ENCODE measurements around the gene PLXNA2.
A peak's percentile ranks its signal among the peaks of the same experiment; 100 is the strongest.

PLXNA2 gene

DNA sequence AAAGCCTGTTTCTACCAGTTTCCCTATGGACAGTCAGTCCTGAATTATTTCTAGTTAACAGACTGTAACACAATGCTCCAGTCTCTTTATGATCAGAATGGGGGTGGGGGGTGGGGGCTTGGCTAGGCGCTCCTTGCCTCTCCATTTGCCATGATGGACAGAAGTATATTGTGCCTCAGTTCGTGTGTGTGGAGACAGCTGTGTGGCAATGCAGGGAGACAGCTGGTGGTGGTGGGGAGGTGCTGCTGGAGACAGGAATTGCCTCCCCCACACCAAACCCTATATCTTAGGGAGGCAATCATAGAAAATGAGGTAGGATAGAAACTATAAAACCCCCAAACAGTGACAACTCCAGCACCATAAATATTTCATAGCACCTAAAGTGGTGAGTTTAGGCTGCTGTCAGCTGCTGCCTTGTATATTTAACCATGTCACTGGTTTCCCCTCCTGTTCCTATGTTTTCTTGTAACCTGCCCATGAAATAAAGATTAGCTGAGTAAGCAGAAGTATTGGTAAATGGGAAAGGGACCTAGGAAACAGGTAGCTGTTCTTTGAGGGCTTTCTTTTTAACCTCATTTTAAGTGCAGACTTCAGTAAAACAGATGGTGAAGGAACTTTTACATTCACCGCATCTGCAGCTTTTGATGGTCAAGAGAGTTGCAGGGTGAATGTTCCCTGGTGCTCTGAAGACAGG lies 3.4 kb downstream of the PLXNA2 start:
- peak; percentile 65 for DNase-seq (ENCODE audit: low spot score)

DNA sequence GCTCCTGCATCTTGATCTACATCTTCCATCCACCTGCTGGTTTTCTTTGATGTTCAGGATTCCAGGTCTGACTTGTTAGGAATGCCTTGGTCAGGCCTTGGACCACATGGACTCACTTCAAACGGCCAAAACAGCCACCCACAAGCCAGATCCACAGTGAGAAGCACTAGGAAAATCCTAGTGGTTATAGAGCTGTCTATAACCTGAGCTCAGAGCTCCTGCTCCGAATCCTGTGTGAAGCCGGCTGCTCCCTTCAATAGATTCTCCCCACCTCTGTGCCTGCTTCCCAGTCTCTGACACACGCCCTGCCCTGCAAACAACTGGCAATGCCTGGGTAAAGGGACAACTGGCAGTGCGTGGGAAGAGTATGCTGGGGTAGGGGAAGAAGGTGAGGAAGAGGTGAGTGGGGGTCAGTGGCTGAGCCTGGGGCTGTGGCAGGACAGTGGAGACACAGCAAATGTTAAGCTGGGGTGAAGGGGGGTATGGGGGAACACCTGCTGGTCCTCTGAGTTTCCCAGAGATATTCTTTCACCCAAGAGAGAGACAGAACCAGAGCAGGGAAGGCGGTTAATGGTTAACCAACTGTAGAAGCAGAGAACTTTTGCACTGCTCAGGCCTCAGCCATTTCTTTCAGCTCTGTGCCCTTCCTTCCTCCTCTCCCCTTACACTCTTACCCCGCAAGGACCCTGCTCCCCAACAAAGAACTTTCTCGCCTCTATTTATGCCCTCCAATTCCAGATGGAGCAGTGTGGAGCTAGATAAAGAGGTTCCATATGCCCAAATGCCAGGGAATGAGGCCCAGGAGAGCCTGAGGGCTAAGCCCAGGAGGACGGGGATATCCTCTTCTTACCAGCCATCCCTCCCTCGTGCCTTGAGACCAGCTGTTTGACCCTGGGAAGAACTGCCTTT lies 4.5 kb downstream of the PLXNA2 start:
- DNase-seq (ENCODE audit: low spot score): no peak

DNA sequence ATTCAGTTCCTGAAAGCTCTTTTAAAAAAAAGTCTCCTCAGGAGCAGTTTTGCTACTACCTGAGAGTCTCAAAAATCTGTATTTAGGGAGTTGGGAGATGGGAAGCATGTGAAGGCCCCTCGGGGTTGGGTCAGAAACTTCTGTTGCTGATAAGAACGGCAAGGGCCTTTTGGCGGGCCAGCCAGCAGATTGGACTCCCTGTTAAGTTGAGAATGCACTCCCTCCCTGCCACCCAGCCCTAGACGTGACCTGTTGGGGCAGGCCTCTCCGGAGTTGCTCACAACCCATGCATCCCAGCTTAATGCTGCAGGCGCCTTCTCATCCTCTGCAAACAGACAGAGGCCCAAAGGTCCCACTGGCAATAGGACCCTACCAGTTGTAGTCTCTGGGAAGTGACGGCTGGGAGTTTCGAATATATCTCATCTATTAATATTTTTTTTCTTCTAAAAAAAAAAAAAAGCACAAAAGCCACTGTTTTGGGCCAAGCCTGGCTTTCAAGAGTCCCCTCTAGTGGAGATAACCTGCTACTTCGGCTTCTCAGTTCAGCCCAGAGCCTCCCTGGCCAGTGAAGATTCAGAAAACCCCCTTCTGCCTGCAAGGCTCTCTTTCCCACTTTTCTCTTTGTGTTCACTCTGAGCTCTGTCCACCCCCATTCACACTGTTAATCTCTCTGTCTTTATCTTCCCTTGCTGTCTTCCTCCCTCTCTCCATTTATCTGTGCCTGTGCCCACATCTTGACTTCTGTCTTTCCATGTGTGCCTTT lies 5.3 kb downstream of the PLXNA2 start:
- DNase-seq (ENCODE audit: low spot score): no peak

DNA sequence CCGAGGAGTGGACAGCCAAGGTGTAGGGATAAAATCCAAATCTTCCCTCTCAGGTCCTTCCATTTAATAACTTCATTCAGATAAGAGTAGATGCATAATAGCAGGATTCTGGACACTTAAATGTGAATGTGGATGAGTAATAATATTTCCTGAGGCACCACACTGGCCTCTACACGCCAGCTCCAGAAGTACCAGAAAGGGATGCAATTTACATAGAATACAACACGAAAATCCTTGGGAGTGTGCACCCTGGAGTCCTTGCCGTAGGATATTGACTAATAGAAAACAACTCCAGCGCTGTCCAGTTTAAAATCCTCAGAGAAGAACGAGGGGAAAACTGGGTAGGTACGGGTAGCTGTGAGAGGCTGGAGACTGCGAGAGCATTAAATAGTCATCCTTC lies 6.9 kb downstream of the PLXNA2 start:
- no peak for DNase-seq (ENCODE audit: low spot score)

DNA sequence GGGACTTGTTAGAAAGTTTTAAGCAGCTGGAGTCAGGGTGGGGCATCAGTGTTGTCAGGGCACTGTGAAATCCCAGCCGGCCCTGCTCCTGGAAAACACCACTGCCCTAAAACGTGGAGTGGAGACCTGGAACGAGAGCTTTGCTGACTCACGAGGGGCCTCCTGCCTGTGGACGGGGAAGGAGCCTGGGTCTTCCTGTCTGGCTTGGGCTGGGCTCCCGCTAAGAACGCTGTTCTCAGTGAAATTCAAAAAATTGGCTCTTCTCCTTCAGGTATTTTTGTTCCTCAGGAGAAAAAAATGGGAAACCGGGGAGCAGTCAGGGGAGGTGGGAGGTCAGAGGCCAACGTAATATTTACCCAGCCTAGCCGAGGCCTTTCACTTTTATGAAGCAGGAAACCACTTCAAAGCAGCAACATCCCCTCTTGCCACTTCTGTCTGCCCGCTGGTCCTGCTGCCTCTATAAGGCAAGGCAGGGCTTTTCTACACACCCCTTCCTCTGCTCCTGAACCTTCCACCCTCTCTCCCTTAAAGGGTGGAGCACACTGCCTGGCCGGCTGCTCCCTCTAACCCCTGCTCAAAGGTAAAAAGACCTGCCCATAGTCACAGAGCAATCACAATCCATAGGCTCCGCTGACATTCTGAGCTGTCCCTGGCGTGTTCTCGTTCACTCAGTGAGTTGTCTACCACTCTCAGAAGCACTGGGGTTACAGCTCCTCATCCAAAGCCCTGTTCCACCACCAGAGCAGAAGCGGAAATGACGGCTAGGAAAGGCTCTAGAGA lies 8.0 kb downstream of the PLXNA2 start:
- no peak for DNase-seq (ENCODE audit: low spot score)

DNA sequence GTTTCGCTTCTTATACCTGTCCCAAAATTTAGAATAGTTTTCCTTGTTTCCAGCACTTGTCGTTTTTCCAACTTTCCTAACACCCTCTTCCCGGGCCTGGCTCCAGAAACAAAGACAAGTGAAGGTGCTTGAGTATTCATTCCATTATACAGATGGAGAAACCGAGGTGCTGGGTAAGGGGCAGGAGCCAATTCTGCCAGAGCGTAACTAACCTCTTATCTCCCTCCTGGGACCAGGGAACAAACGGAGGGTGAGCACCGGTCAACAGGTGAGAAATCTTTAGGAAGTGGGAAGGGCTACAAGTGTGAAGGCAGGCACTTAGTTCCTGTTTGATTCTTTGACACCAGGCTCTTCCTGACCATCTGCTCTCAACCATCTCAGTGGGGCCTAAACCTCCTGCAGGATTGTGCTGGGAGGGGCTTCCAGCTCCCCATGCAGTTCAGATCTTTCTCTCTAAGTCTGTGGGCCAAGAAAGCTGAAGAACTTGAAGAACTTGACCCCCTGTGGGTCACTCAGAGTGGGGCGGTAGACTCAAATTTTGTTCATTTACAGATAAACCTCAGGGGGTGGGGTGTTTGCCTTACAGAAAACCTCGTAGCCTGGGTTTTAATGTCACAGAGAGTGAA lies 8.7 kb downstream of the PLXNA2 start:
- DNase-seq (ENCODE audit: low spot score): no peak

DNA sequence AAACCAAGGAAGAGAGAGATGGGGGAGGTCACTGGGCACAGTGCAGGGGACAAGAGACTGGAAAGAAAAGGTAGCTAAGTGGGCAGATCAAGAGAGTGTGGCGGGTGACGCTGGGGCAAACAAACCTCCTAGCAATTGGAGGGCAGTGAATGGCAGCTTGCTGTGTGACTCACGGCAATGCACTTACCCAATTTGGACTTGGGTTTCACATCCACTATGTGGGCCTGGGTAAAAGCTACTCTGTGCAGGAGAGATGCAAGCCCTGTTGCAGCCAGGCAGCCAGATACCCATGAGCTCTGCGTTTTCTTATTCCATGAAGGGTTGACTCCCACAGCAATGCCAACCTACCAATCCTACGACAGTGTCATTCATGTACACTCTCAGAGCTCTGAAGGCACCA lies 9.5 kb downstream of the PLXNA2 start:
- DNase-seq (ENCODE audit: low spot score): no peak

DNA sequence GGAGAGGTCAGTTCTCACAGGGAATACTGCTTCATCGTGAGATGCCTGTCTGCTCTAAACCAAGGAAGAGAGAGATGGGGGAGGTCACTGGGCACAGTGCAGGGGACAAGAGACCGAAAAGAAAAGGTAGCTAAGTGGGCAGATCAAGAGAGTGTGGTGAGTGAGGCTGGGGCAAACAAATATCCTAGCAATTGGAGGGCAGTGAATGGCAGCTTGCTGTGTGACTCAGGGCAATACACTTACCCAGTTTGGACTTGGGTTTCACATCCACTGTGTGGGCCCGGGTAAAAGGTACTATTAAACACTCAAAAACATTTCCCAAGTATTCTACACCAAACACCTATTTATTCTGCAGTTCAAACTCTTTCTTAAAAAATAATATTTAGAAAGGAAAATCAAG lies 10.2 kb downstream of the PLXNA2 start:
- DNase-seq (ENCODE audit: low spot score): no peak

DNA sequence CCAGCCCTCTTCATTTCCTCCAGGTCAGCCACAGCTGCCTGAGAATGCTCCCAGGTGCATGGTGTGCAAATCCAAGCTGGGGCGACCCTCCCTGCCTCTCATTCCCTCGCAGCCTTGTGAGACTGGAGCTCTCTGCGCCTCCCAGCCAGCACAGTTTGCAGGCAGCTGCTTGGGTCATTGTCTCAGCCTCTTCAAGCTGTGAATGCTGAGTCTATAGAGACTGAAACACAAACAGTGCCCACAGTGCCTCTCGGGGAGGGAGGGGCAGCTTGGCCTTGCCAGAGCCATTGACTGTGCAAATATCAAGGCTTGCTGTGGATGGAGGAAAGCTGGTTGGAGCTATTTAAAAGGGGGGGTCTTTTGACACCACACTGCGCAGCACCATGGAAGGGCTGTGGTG lies 10.6 kb downstream of the PLXNA2 start:
- no peak for DNase-seq (ENCODE audit: low spot score)

DNA sequence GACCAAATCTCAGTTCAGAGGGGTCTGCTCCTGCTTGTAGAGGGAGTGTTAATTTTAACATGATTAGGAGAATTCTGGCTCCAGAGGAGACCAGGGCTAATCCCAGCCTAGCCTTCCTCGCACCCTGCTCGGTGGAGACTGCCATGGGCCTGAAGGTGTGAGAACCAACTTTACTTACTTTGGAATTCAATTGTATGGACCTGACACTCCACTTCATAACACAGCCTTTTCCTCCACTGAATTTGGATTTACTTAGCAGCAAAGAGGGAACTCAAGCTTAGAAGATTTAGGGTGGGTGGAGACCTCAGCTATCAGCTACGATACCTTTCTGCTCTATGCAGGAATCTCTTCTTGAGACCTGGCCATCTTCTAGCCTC lies 11.5 kb downstream of the PLXNA2 start:
- DNase-seq (ENCODE audit: low spot score): no peak

DNA sequence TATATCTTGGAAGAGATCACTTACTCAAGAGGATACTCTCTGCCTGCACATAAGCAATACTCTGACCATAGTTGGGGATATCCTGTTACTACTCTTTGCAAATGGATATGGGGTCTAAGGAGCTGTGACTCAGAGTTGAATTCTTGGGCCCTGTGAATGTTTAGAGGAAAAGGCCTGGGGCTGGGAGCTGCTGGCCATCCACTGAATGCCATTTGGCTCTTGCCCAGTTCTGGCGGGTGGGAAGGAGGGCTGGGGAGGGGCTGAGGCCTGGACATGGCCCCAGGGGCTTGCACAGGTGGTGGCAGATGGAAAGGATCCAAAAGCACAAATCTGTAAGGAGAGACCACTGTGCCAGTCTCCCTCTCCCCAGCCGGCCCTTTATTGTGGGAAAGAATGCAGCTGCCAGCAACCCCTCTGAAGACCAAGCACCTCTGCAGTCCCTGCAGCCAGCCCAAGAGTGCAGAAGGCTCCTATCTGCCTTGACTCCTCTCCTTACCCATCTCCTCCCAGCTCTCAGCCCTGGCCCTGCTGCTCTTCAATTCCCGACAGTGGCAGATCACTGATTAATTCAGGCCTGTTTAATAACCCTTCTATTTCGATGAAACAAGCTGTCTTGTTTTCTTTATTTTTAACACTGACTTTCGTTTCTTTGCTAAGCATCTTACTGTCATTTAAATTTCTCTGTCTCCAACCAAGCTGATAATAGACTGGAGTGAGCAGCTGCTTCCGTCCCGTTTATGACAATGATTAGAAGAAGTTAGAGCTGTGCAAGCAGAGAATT lies 12.1 kb downstream of the PLXNA2 start:
- DNase-seq (ENCODE audit: low spot score): no peak

DNA sequence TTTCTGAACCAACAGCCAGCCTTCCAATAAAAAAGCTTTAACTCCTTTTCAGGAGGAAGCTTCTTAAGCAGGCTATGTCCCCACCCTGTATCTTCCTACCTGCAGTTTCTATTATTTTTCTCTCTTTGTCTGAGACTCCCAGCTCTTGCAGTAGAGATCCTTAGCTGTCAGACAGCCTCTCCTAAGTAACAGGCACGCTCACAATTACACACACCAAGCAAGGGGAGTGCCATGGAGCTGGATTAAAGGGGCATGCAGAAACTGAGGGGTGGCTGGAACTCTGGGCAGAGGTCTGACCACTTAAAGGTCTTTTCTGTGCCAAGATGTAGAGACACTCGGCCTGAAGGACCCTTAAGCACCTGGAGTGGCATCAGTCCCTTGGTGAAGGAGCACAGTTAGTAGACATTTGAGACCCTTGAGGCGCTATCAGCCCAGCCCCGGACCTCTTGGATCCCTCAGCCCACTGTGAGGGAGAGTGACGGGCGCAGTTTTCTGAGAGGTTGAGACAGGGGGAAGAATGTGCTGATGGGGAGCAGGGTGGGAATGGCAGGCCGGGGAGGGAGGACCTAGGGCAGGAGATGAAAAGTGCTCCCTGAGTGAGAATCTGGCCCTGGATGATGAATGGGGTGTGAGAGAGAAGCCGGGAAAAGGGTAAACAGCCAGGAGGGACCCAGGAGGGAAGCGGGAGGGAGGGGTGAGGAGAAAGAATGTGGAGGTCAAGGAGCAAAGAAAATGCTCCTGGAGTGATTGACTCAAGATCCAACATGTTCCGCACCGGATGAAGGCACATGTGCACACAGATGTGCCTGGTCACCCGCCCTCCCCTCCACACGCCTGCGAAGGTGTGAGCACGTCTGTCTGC lies 13.3 kb downstream of the PLXNA2 start:
- no peak for DNase-seq (ENCODE audit: low spot score)

DNA sequence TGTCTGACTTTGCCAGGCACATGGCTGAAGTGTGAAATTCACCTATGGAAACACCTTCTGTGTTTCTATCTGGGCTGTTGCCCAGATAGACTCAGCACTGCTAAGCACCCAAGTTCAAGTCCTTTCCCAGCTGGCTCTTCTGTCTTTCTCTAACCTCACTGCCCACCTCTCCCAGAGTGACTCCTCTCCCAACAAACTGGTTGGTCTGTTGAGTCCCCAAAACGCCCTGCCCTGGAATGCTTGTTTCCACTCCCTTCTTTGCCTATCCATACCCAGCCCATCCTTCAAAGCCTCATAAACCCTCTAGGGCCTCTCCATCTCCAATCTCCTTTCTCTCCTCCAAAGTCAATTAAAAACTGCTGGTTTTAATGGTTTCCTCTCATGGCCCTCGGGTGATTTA lies 15.6 kb downstream of the PLXNA2 start:
- no peak for DNase-seq (ENCODE audit: low spot score)

DNA sequence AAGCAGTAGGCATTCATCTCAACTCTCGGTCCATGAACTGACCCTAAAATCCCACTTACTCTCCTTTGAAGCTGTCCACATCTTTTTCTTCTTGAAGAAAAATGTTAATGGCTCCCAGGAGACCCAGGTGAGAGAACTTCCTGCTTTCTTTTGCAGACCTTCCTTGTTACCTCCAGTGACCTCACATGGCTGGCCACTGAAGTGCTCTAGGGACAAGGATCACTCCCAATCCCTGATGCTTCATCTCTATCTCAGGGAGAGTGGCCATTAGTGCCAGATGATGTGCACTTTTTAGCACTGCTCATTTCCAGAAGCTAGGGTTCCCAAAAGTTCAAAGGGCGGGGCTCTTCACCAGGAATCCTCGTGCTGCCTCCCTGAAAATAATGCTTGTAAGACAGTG lies 16.2 kb downstream of the PLXNA2 start:
- no peak for DNase-seq (ENCODE audit: low spot score)

DNA sequence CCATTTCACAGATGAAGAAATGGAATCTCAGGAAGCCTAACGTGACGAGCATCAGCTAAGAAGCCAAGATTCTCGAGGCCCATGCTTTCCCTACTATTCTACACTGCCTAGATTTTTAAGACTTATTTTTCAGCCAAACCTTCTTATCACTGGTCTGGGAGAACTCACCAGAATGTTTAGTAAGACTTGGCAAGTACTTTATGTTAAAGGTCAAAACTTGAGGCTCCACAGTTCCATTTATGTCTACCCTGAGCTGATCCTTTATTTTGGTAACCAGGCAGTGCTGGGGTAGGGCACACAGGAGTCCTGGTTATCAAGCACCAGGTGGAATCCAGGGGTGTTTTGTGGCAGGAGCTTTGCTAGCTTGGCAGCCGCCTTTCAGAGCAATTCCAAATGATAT lies 16.8 kb downstream of the PLXNA2 start:
- DNase-seq (ENCODE audit: low spot score): no peak

DNA sequence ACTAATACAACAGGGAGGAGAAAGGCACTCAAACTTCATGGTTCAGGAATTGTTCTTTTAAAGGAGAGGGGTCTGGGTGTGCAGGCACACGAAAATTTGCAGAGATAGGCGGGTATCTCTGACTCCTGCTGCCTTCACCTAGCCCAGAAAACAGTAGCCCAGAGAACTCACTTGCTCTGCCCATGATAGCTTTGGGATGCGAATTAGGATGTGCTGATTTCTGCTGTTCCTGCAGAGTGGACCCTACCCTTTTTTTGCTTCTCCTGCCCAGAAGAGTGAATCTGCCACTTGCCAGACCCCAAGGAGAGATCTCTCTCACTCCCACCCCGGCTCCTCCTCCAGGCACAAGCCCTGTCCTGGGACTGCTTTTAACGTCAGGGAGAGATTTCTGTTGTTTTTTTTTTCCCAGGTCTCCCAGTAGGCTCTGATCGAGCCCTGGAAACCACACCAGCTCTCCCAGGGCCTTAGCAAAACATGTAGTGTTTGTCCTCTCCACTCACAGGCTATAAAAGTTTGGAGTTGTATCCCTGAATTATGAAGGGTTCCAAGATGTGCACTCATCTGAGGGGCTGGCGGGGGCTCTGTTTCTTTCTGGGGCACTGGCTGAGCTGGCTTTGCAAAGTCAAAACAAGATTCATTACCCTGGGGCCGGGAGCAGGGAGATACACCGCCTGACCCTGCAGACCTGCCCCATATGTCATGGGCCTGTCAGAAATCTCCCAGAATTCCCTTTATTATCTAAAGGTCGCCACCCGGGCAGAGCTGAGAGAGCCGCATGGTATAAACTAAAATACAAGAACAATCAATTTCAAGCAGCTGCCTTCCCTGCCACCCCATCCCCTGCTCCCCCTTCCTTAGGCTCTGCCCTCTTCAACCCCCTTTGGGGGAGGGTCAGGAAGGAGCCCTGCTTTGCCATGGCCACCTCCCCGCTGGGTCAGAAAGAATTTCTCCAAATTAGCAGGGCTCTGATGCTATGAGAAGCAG lies 17.9 kb downstream of the PLXNA2 start:
- no peak for DNase-seq (ENCODE audit: low spot score)

DNA sequence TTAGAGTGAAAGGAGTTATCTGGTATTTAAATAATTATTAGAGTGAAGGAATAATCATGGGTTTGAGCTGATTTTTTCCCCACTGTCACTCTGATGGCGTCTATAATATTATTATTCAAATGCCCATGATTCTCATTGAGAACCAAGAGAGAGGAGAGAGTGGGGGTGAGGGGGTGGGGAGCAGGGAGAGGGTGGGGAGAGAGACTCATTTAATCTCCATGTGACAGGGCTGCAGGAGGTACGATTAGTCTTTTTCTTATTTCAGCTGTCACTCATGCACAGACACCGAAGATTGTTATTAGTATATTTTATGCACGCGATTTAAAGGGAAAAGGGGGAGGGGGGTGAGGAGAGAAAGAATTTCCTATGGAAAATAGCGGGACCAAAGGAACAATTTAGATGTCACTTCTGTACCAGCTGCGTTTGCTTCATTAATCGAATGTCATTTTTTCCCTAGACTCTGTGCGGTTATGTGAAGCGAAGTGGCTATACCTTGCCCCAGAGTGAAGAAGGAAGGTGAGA lies 19.9 kb downstream of the PLXNA2 start:
- DNase-seq (ENCODE audit: low spot score): no peak

DNA sequence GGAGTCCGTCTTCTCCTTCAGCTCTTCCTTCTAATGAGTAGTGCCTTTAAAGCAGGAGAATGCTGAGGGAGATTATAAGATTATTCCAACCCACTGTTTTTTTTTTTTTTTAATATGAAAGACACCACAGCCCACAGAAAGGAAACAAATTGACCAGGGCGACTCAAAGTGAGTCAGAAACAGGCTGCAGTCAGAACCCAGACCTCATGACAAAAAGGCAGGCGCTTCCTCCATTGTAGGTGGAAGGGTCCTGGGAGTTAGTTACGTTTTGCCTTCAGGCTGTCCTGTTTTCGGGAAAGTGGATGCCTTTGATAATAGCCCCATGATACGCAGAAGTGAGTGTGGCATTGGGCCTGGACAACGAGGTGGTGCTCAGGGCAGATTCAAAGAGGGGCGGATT lies 21.0 kb downstream of the PLXNA2 start:
- DNase-seq (ENCODE audit: low spot score): no peak

All from left forelimb (tissue), 1 donor.